HT-29 (cell line): ENCODE data around the gene PREX1. TPM values are rescaled to one million over a fixed set of nuclear protein-coding genes. Genes with fewer than 3 reads are reported as not detected.
"Not testable (repeated sequence)": the region's sequence is repeated elsewhere in the genome, so short reads cannot be mapped to it uniquely, and the experiment has no call there.

Experiments
- DNase-seq: peaks from one replicate; pipeline ENCODE4 v3.0.0-alpha.2; 2015; ENCODE audit warnings: low spot score
- total RNA-seq: library from RNA; depleted of rRNA; stranded (reverse); fragments of >200 nt; shearing (Covaris generic); gene quantifications from 2 replicates; pipeline ENCODE4 v1.2.3, GENCODE V29; 2014

Gene PREX1
- total RNA-seq, 1 experiment from 2014 or later: 0.31 TPM

- no peak for DNase-seq
These were observed 69.5 kb downstream of the PREX1 start for GRCh38 chr20:48758206-48758820.

GRCh38 chr20:48756774-48757173, 71.0 kb downstream of the PREX1 start:
- not testable (repeated sequence) for DNase-seq

GRCh38 chr20:48754292-48754691, 73.5 kb downstream of the PREX1 start:
- DNase-seq: no peak

- DNase-seq: no peak
These were observed 74.8 kb downstream of the PREX1 start for GRCh38 chr20:48752963-48753362.

GRCh38 chr20:48751871-48752270, 75.9 kb downstream of the PREX1 start:
- no peak for DNase-seq

GRCh38 chr20:48750941-48751635, 76.7 kb downstream of the PREX1 start:
- DNase-seq: no peak

- no peak for DNase-seq
These were observed 77.4 kb downstream of the PREX1 start for GRCh38 chr20:48750376-48750775.

GRCh38 chr20:48749437-48749836, 78.4 kb downstream of the PREX1 start:
- no peak for DNase-seq

GRCh38 chr20:48748556-48748955, 79.2 kb downstream of the PREX1 start:
- DNase-seq: no peak

GRCh38 chr20:48747840-48748414, 79.9 kb downstream of the PREX1 start:
- no peak for DNase-seq

GRCh38 chr20:48745330-48745729, 82.5 kb downstream of the PREX1 start:
- no peak for DNase-seq

GRCh38 chr20:48744515-48744914, 83.3 kb downstream of the PREX1 start:
- no peak for DNase-seq

- no peak for DNase-seq
These were observed 84.0 kb downstream of the PREX1 start for GRCh38 chr20:48743807-48744206.

- no peak for DNase-seq
These were observed 84.7 kb downstream of the PREX1 start for GRCh38 chr20:48742912-48743680.

- no peak for DNase-seq
These were observed 85.6 kb downstream of the PREX1 start for GRCh38 chr20:48742233-48742632.

GRCh38 chr20:48741669-48742068, 86.1 kb downstream of the PREX1 start:
- DNase-seq: no peak

- no peak for DNase-seq
These were observed 87.1 kb downstream of the PREX1 start for GRCh38 chr20:48740712-48741111.

- no peak for DNase-seq
These were observed 87.5 kb downstream of the PREX1 start for GRCh38 chr20:48740292-48740649.

- no peak for DNase-seq
These were observed 88.2 kb downstream of the PREX1 start for GRCh38 chr20:48739395-48740291.

- DNase-seq: no peak
These were observed 89.1 kb downstream of the PREX1 start for GRCh38 chr20:48738399-48739304.

GRCh38 chr20:48738094-48738398, 89.8 kb downstream of the PREX1 start:
- no peak for DNase-seq
